Endodermal cell (in vitro differentiated cells): ENCODE measurements around the gene ING4. TPM values are rescaled to one million over a fixed set of nuclear protein-coding genes. Genes with fewer than 3 reads are reported as not detected.

Experiments used
- DNase-seq: peaks from one replicate; pipeline ENCODE4 v3.0.0-alpha.2; 2017
- H3K27ac ChIP-seq: 2 replicates; pipeline ENCODE4 v1.5.1; 2013; ENCODE audit warnings: mild to moderate bottlenecking, low read depth, low read length, moderate library complexity
- H3K27me3 ChIP-seq: 2 replicates; pipeline ENCODE4 v1.6.1; 2013; ENCODE audit warnings: mild to moderate bottlenecking, low read length, moderate library complexity; ENCODE audit not compliant: insufficient read depth, control insufficient read depth, poor library complexity, severe bottlenecking
- H3K36me3 ChIP-seq: 2 replicates; pipeline ENCODE4 v1.7.0; 2013; ENCODE audit warnings: mild to moderate bottlenecking, low read length, moderate library complexity; ENCODE audit not compliant: control insufficient read depth, insufficient read depth
- H3K4me1 ChIP-seq: one replicate; pipeline ENCODE4 v1.7.0; 2013; ENCODE audit warnings: low read length; ENCODE audit not compliant: control insufficient read depth, insufficient read depth
- H3K4me3 ChIP-seq: 2 replicates; pipeline ENCODE4 v1.5.1; 2013; ENCODE audit warnings: mild to moderate bottlenecking, low read length, moderate library complexity
- H3K9ac ChIP-seq: 2 replicates; pipeline ENCODE4 v1.6.1; 2013; ENCODE audit warnings: mild to moderate bottlenecking, low read length, moderate library complexity; ENCODE audit not compliant: poor library complexity, severe bottlenecking; ENCODE audit errors: extremely low read depth
- H3K9me3 ChIP-seq: 2 replicates; pipeline ENCODE4 v1.6.1; 2013; ENCODE audit warnings: mild to moderate bottlenecking, low read length, moderate library complexity; ENCODE audit not compliant: control insufficient read depth
- H3K27ac Mint-ChIP-seq: 2 replicates; pipeline ENCODE4 v1.8.0; 2020; ENCODE audit warnings: mixed read lengths
- H3K27me3 Mint-ChIP-seq: 2 replicates; pipeline ENCODE4 v1.8.0; 2021; ENCODE audit warnings: mild to moderate bottlenecking, mixed read lengths; ENCODE audit not compliant: insufficient read depth
- H3K36me3 Mint-ChIP-seq: 2 replicates; pipeline ENCODE4 v1.8.0; 2020; ENCODE audit warnings: low read depth, mixed read lengths
- H3K4me1 Mint-ChIP-seq: 2 replicates; pipeline ENCODE4 v1.8.0; 2020; ENCODE audit warnings: mixed read lengths
- H3K4me3 Mint-ChIP-seq: 2 replicates; pipeline ENCODE4 v1.8.0; 2020; ENCODE audit warnings: mild to moderate bottlenecking, moderate library complexity, mixed read lengths
- H3K9me3 Mint-ChIP-seq: 2 replicates; pipeline ENCODE4 v1.8.0; 2020; ENCODE audit warnings: mild to moderate bottlenecking, mixed read lengths
- CTCF ChIP-seq: fragments of 200-600 bp; sonication (generic); conservative IDR thresholded peaks from 2 replicates; pipeline ENCODE4 v1.5.0; 2021; ENCODE audit warnings: antibody characterized with exemption, mild to moderate bottlenecking
- WGBS, 2 experiments: methylation state at CpG; one replicate each; pipeline versions ENCODE4 v1.1.5 to v1.1.7; 2013; ENCODE audit warnings: missing lambda C conversion rate in 2 of 2, mixed read lengths in 1 of 2; ENCODE audit not compliant: insufficient coverage in 1 of 2, insufficient read length in 1 of 2; 5-methylcytosine and 5-hydroxymethylcytosine counted together
- total RNA-seq, 2 donors: library from RNA; stranded (reverse); fragmentation: NEBNext Ultra II Directional in 1 of 2; extraction: Animal tissue kit (Norgen Biotek cat#: 25700) in 1 of 2; gene quantifications; 2 replicates in 1 of 2; 3 replicates in 1 of 2; pipeline ENCODE4 v1.2.1, GENCODE V29; 2021

ING4 gene
- total RNA-seq, 2 donors from 2014 or later, result 30.5 to 60.3 TPM

DNA sequence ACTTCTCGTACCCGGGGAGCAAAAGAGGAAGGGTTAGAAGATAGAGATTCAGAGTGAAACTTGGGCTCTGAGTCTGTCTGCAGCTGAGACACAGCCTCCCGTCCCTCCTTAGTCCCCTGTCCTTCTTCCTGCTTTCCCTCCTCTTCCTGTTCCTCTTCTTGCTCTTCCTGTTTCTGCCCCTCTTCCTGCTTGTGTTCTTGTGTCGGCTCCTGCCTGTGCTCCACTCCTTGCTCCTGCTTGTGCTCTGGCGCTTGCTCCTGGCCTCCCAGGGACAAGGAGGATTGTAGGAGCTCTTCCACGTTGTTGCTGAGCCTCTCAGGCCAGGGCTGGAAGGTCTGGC, 18.7 kb downstream of the ING4 start:
- Mint-ChIP-seq H3K36me3 (peaks cover 9% of the 10 kb centered on the region), H3K9me3 (no peaks in the 10 kb centered on the region), H3K4me1 (peaks cover 20% of the 10 kb centered on the region), H3K4me3 (no peak overlapping the region), H3K27ac (no peak overlapping the region), H3K27me3 (peaks cover 66% of the 10 kb centered on the region)
- Histone ChIP-seq H3K9me3 (no peaks in the 10 kb centered on the region), H3K27ac (no peak overlapping the region), H3K9ac (no peak overlapping the region), H3K4me3 (no peak overlapping the region), H3K36me3 (peaks cover 5% of the 10 kb centered on the region), H3K27me3 (peaks cover 9% of the 10 kb centered on the region), H3K4me1 (no peaks in the 10 kb centered on the region)
- no peak for TF ChIP-seq CTCF
- DNase-seq, result peak; percentile 42
- WGBS, 2 experiments, result 88% methylated on average over 4 to 6 of the region's 6 CpGs

GRCh38 chr12:6643569-6644256, 19.2 kb downstream of the ING4 start:
- H3K27ac ChIP-seq, result no peak overlapping the region
- no peak for DNase-seq
- no peaks in the 10 kb centered on the region for H3K9me3 Mint-ChIP-seq
- H3K9me3 ChIP-seq, result no peaks in the 10 kb centered on the region
- H3K9ac ChIP-seq, result no peak overlapping the region
- H3K27me3 Mint-ChIP-seq, result peaks cover 71% of the 10 kb centered on the region
- H3K27ac Mint-ChIP-seq, result no peak overlapping the region
- no peak overlapping the region for H3K4me3 ChIP-seq
- no peaks in the 10 kb centered on the region for H3K4me1 ChIP-seq
- WGBS, 2 experiments, result 91 to 96% methylated on average over 2 to 6 of the region's 6 CpGs
- no peak for TF ChIP-seq CTCF
- H3K4me3 Mint-ChIP-seq, result no peak overlapping the region
- peaks cover 9% of the 10 kb centered on the region for H3K27me3 ChIP-seq
- H3K36me3 ChIP-seq, result peaks cover 5% of the 10 kb centered on the region
- H3K4me1 Mint-ChIP-seq, result peaks cover 20% of the 10 kb centered on the region
- peaks cover 9% of the 10 kb centered on the region for H3K36me3 Mint-ChIP-seq

DNA sequence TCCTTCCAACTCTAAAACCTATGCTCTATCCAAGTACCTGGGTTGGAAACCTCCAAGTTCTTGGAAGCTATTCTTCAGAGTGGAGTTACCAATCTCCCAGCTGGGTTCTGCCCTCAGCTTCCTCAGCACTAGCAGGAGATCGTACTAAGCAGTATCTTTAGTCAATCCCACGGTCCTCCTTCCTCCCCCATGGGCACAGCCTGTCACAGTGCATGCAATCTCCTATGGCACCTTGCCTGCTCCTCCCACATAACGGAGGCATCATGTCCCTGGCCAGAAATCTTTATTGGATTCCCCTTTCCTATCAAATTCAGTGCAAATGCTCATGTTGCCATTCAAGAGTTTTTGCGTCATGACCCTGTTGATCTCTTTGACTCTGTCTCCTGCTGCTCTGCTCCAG, 21.8 kb downstream of the ING4 start:
- Mint-ChIP-seq H3K27me3 (peaks cover 73% of the 10 kb centered on the region), H3K9me3 (no peaks in the 10 kb centered on the region), H3K4me3 (no peak overlapping the region), H3K36me3 (no peaks in the 10 kb centered on the region), H3K4me1 (peaks cover 18% of the 10 kb centered on the region), H3K27ac (no peak overlapping the region)
- Histone ChIP-seq H3K4me1 (no peaks in the 10 kb centered on the region), H3K4me3 (no peak overlapping the region), H3K9me3 (no peaks in the 10 kb centered on the region), H3K36me3 (no peaks in the 10 kb centered on the region), H3K27me3 (peaks cover 9% of the 10 kb centered on the region), H3K27ac (no peak overlapping the region), H3K9ac (no peak overlapping the region)
- DNase-seq, result no peak
- 75 to 83% methylated on average over 4 of the region's 4 CpGs for WGBS, 2 experiments
- no peak for TF ChIP-seq CTCF
